GM20000 (cell line): Measurements from ENCODE around the gene AGBL2.
"Not testable (repeated sequence)": the region's sequence is repeated elsewhere in the genome, so short reads cannot be mapped to it uniquely, and the experiment has no call there.

Experiments used
- DNase-seq: peaks from one replicate; pipeline ENCODE4 v3.0.0; 2012; ENCODE audit warnings: low spot score
- CTCF ChIP-seq: IDR thresholded peaks from 2 replicates; pipeline ENCODE4 v1.5.1; 2012; ENCODE audit warnings: mild to moderate bottlenecking, control low read depth; ENCODE audit errors: extremely low read depth, missing control alignments

The AGBL2 gene

GRCh38 chr11:47688111-47688510 is 27.1 kb downstream of the AGBL2 start:
- no peak for DNase-seq
- no peak for TF ChIP-seq CTCF

- not testable (repeated sequence) for DNase-seq
These were observed 28.5 kb downstream of the AGBL2 start for GRCh38 chr11:47686704-47687103.

- DNase-seq: no peak
- TF ChIP-seq CTCF: no peak
These were observed 29.0 kb downstream of the AGBL2 start for GRCh38 chr11:47686151-47686550.

GRCh38 chr11:47675851-47676250 is 39.3 kb downstream of the AGBL2 start:
- no peak for DNase-seq
- TF ChIP-seq CTCF: no peak

GRCh38 chr11:47672283-47672730 is 42.9 kb downstream of the AGBL2 start:
- DNase-seq: no peak

GRCh38 chr11:47669856-47670255 is 45.3 kb downstream of the AGBL2 start:
- DNase-seq: no peak
- TF ChIP-seq CTCF: no peak

More at GRCh38 chr11:47672283-47672730, 42.9 kb downstream of the AGBL2 start:
- no peak for TF ChIP-seq CTCF

GRCh38 chr11:47668665-47669064 is 46.5 kb downstream of the AGBL2 start:
- no peak for TF ChIP-seq CTCF
- no peak for DNase-seq

- no peak for DNase-seq
- no peak for TF ChIP-seq CTCF
These were observed 47.6 kb downstream of the AGBL2 start for GRCh38 chr11:47667555-47667954.
